ENCODE results near the gene LDLRAD3. TPM values are rescaled to one million over a fixed set of nuclear protein-coding genes. Genes with fewer than 3 reads are reported as not detected.

The LDLRAD3 gene
- total RNA-seq, 1 experiment from 2014 or later, result 19.0 TPM

DNA sequence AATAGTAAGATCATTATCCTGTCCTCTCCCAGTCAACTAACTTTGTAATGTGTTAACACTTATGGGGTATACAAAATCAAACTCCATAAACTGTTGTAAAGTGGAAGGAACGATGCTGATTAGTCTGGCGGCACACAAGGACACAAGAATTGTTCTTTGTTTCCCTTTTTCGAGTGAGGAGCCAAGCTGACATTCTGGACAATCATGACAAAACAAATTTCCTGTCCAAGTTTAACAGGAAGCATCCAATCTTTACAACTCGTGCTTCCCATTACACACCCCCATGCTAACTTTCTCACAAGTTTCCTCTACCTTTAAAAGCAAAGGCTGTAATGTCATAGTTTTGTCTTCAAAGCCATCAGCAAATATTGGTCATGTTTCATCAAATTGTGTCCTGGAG lies 20.4 kb upstream of the LDLRAD3 start:
- Histone ChIP-seq H3K9ac (ENCODE audit: low read length) (no peak overlapping the region), H3K9me2 (ENCODE audit: insufficient read depth) (no peaks in the 10 kb centered on the region), H3K9me3 (ENCODE audit: control insufficient read depth in 1 of 2, insufficient read depth in 1 of 2, low read depth in 1 of 2, low read length in 2 of 2) (no peaks in the 10 kb centered on the region), H2AFZ (ENCODE audit: low read depth, low read length, poor library complexity, severe bottlenecking) (no peak overlapping the region), H4K20me1 (ENCODE audit: insufficient read depth) (no peaks in the 10 kb centered on the region), H3K4me2 (ENCODE audit: low read length) (no peak overlapping the region), H3K4me1 (ENCODE audit: control insufficient read depth in 1 of 2, insufficient read depth in 2 of 2, low read length in 2 of 2) (peaks cover 6 to 10% of the 10 kb centered on the region in 2 experiments), H3K36me3 (ENCODE audit: control insufficient read depth in 1 of 2, insufficient read depth in 2 of 2, low read length in 2 of 2) (no peaks in the 10 kb centered on the region), H3K79me2 (ENCODE audit: insufficient read depth, low read length) (no peaks in the 10 kb centered on the region), H3K27me3 (ENCODE audit: insufficient read depth, low read length) (0 out of 2 replicates have a peak, but pooled peaks cover under 1% of the 10 kb centered on the region), H3K4me3 (replicated peaks in 1 of 2; ENCODE audit: low read depth in 1 of 2, low read length in 2 of 2) (no peak overlapping the region), H3K27ac (ENCODE audit: low read depth, low read length) (no peak overlapping the region)
- ChIA-PET POLR2A (no interaction called here), CTCF (no interaction called here), RAD21 (ENCODE audit: low non-redundant PET in 1 of 2, low total read pairs in 2 of 2, uncharacterized antibody in 2 of 2, unreplicated experiment in 2 of 2) (no interaction called here)
- no peak for ATAC-seq
- no peak for DNase-seq (ENCODE audit: low read depth, low spot score)
- intact Hi-C loops (cut with micrococcal nuclease), result no loop called here
- no TSS peak for BruUV-seq (replicated peaks)
- TF ChIP-seq ZNF274 (IDR thresholded peaks at IDR 0.05; ENCODE audit: low read depth, low read length), result no peak

DNA sequence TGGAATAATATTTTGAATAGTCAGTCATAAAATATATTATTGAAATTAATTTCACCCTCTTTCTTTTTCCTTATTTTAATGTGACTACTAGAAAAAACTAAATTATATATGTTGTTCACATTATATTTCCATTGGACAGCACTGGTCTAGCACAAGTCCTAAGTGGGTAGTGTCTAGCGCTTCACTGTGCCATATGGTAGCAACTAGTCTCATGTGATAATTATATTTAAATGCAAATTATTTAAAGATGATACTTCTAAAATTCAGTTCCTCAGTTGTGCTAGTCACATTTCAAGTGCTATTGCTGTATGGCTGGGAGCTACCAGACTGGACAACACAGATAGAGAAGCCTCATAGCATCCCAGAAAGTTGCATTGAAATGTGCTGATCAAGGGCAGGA lies 19.1 kb upstream of the LDLRAD3 start:
- H3K9me3 ChIP-seq (ENCODE audit: control insufficient read depth in 1 of 2, insufficient read depth in 1 of 2, low read depth in 1 of 2, low read length in 2 of 2), result no peaks in the 10 kb centered on the region
- H3K4me3 ChIP-seq (replicated peaks in 1 of 2; ENCODE audit: low read depth in 1 of 2, low read length in 2 of 2), result no peak overlapping the region
- no peak overlapping the region for H2AFZ ChIP-seq (ENCODE audit: low read depth, low read length, poor library complexity, severe bottlenecking)
- intact Hi-C loops (cut with micrococcal nuclease), result no loop called here
- H4K20me1 ChIP-seq (ENCODE audit: insufficient read depth), result no peaks in the 10 kb centered on the region
- no TSS peak for BruUV-seq (replicated peaks)
- H3K79me2 ChIP-seq (ENCODE audit: insufficient read depth, low read length), result no peaks in the 10 kb centered on the region
- no peaks in the 10 kb centered on the region for H3K27me3 ChIP-seq (ENCODE audit: insufficient read depth, low read length)
- TF ChIP-seq SP1 (IDR thresholded peaks at IDR 0.05; ENCODE audit: low read depth), result no peak
- TF ChIP-seq JUND (IDR thresholded peaks at IDR 0.05), result no peak
- TF ChIP-seq ELF1 (IDR thresholded peaks at IDR 0.05; ENCODE audit: borderline replicate concordance, low read depth), result no peak
- TF ChIP-seq, protein P1, sequence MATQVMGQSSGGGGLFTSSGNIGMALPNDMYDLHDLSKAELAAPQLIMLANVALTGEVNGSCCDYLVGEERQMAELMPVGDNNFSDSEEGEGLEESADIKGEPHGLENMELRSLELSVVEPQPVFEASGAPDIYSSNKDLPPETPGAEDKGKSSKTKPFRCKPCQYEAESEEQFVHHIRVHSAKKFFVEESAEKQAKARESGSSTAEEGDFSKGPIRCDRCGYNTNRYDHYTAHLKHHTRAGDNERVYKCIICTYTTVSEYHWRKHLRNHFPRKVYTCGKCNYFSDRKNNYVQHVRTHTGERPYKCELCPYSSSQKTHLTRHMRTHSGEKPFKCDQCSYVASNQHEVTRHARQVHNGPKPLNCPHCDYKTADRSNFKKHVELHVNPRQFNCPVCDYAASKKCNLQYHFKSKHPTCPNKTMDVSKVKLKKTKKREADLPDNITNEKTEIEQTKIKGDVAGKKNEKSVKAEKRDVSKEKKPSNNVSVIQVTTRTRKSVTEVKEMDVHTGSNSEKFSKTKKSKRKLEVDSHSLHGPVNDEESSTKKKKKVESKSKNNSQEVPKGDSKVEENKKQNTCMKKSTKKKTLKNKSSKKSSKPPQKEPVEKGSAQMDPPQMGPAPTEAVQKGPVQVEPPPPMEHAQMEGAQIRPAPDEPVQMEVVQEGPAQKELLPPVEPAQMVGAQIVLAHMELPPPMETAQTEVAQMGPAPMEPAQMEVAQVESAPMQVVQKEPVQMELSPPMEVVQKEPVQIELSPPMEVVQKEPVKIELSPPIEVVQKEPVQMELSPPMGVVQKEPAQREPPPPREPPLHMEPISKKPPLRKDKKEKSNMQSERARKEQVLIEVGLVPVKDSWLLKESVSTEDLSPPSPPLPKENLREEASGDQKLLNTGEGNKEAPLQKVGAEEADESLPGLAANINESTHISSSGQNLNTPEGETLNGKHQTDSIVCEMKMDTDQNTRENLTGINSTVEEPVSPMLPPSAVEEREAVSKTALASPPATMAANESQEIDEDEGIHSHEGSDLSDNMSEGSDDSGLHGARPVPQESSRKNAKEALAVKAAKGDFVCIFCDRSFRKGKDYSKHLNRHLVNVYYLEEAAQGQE (IDR thresholded peaks at IDR 0.05; ENCODE audit: low read depth), result no peak
- TF ChIP-seq, protein P2, sequence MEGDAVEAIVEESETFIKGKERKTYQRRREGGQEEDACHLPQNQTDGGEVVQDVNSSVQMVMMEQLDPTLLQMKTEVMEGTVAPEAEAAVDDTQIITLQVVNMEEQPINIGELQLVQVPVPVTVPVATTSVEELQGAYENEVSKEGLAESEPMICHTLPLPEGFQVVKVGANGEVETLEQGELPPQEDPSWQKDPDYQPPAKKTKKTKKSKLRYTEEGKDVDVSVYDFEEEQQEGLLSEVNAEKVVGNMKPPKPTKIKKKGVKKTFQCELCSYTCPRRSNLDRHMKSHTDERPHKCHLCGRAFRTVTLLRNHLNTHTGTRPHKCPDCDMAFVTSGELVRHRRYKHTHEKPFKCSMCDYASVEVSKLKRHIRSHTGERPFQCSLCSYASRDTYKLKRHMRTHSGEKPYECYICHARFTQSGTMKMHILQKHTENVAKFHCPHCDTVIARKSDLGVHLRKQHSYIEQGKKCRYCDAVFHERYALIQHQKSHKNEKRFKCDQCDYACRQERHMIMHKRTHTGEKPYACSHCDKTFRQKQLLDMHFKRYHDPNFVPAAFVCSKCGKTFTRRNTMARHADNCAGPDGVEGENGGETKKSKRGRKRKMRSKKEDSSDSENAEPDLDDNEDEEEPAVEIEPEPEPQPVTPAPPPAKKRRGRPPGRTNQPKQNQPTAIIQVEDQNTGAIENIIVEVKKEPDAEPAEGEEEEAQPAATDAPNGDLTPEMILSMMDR (IDR thresholded peaks at IDR 0.05 in 2 of 3, conservative IDR thresholded peaks at IDR 0.05 in 1 of 3; ENCODE audit: borderline replicate concordance in 1 of 3, insufficient read depth in 1 of 3, low read depth in 2 of 3, low read length in 2 of 3), result no peak
- no peak for TF ChIP-seq FOSL1 (IDR thresholded peaks at IDR 0.05; ENCODE audit: low read depth)
- no peak for TF ChIP-seq CBX3 (IDR thresholded peaks at IDR 0.05; ENCODE audit: low read depth)
- TF ChIP-seq SRF (IDR thresholded peaks at IDR 0.05; ENCODE audit: low read depth), result no peak
- no peak for TF ChIP-seq CEBPB (IDR thresholded peaks at IDR 0.05; ENCODE audit: low read depth)
- ChIA-PET POLR2A (no interaction called here), CTCF (no interaction called here), RAD21 (ENCODE audit: low non-redundant PET in 1 of 2, low total read pairs in 2 of 2, uncharacterized antibody in 2 of 2, unreplicated experiment in 2 of 2) (no interaction called here)
- no peak overlapping the region for H3K4me2 ChIP-seq (ENCODE audit: low read length)
- H3K9me2 ChIP-seq (ENCODE audit: insufficient read depth), result no peaks in the 10 kb centered on the region
- H3K27ac ChIP-seq (ENCODE audit: low read depth, low read length), result no peak overlapping the region
- H3K36me3 ChIP-seq (ENCODE audit: control insufficient read depth in 1 of 2, insufficient read depth in 2 of 2, low read length in 2 of 2), result no peaks in the 10 kb centered on the region
- DNase-seq (ENCODE audit: low read depth, low spot score) (no peak), ATAC-seq (no peak)
- H3K4me1 ChIP-seq (ENCODE audit: control insufficient read depth in 1 of 2, insufficient read depth in 2 of 2, low read length in 2 of 2), result peaks cover 6 to 10% of the 10 kb centered on the region in 2 experiments
- no peak overlapping the region for H3K9ac ChIP-seq (ENCODE audit: low read length)
